ENCODE measurements around the gene TMEM178B.

The TMEM178B gene

DNA sequence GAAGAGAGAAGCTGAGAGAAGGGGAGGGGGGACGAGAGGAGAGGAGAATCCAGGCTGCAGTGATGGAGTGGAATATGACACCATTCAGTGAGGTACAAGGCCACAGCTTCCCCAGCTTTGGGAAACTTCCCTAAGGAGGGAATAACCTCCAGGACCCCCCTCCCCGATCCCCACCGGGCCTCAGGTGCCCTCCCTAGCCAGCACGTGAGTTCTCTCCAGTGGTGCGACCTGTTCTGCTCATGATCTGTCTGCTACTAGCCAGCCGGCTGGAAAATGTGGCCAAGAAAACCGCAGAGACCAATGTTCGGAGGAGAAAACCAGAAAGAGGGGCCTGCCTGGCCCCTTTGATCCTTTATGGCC is 437.4 kb downstream of the TMEM178B start:
- H3K4me3 ChIP-seq (replicated peaks; ENCODE audit: low read depth, low read length) = no peak overlapping the region
- DNase-seq (ENCODE audit: extremely low read depth, low read depth) = no peak
- TF ChIP-seq, protein P1, sequence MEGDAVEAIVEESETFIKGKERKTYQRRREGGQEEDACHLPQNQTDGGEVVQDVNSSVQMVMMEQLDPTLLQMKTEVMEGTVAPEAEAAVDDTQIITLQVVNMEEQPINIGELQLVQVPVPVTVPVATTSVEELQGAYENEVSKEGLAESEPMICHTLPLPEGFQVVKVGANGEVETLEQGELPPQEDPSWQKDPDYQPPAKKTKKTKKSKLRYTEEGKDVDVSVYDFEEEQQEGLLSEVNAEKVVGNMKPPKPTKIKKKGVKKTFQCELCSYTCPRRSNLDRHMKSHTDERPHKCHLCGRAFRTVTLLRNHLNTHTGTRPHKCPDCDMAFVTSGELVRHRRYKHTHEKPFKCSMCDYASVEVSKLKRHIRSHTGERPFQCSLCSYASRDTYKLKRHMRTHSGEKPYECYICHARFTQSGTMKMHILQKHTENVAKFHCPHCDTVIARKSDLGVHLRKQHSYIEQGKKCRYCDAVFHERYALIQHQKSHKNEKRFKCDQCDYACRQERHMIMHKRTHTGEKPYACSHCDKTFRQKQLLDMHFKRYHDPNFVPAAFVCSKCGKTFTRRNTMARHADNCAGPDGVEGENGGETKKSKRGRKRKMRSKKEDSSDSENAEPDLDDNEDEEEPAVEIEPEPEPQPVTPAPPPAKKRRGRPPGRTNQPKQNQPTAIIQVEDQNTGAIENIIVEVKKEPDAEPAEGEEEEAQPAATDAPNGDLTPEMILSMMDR (IDR thresholded peaks at IDR 0.05; ENCODE audit: low read depth, low read length, missing control alignments) = no peak

GRCh38 chr7:141511676-141512396 is 438.0 kb downstream of the TMEM178B start:
- TF ChIP-seq, protein P1 (IDR thresholded peaks at IDR 0.05; ENCODE audit: low read depth, low read length, missing control alignments) = no peak
- peak; percentile 2 for DNase-seq (ENCODE audit: extremely low read depth, low read depth)
- H3K4me3 ChIP-seq (replicated peaks; ENCODE audit: low read depth, low read length) = peak overlapping the region; percentile 9; the same call in 1 of the 2 replicates

DNA sequence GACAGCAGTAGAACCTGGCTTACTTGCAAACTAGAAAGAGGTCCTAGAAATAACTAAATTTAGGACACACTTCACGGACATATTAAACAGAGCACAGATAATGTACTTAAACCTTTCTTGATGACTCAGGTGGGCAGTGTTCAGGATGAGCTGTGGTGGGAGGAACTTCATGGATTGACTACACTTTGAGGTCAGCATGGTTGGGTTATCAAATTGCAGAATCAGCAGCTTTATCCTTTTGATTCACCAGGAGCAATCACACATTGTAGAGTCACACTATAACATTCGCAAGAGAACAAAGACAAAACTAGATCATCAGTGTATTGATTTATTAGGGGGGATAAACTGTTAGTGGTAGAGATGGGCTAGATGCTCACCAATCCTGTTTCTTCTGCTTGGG is 438.7 kb downstream of the TMEM178B start:
- H3K4me3 ChIP-seq (replicated peaks; ENCODE audit: low read depth, low read length) = no peak overlapping the region
- no peak for DNase-seq (ENCODE audit: extremely low read depth, low read depth)
- TF ChIP-seq, protein P1 (IDR thresholded peaks at IDR 0.05; ENCODE audit: low read depth, low read length, missing control alignments) = no peak

DNA sequence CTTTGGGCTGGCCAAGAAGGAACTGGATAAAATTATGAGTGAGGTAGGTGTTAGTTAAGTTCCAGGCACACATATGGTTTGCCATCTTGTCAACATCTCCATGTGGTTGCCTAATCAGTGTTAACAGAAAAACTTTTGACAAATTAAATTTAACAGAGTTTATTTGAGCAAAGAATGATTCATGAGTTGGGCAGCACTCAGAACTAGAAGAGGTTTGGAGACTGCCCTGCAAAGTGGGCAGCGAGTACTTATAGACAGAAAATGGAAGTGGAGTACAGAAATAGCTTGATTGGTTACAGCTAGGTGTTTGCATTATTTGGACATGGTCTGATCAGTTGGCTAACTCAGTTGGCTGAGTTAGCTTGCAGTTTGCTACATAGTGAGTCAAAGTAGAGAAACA is 439.9 kb downstream of the TMEM178B start:
- no peak for DNase-seq (ENCODE audit: extremely low read depth, low read depth)
- TF ChIP-seq, protein P1 (IDR thresholded peaks at IDR 0.05; ENCODE audit: low read depth, low read length, missing control alignments) = no peak
- H3K4me3 ChIP-seq (replicated peaks; ENCODE audit: low read depth, low read length) = no peak overlapping the region

DNA sequence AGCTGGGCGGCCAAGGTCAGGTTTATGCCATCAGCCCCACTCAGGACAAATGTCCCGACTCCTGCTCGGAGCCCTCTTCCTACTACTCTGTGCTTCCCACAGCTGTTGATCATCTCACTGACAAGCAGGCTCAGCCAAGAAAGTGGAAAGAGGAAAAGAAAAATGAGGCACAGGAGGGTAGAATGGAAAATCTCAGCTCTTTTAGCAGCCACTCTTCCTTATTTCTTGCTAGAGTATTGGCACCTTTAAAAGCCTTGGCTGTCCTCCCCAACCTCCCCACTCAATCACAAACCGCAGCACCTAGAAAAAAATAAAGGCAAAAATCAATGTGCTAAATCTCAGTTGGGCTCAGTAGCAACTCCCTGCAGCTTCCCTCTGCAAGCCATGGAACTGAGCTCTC is 442.1 kb downstream of the TMEM178B start:
- TF ChIP-seq, protein P1 (IDR thresholded peaks at IDR 0.05; ENCODE audit: low read depth, low read length, missing control alignments) = no peak
- no peak for DNase-seq (ENCODE audit: extremely low read depth, low read depth)
- no peak overlapping the region for H3K4me3 ChIP-seq (replicated peaks; ENCODE audit: low read depth, low read length)

GRCh38 chr7:141519623-141520022 is 445.8 kb downstream of the TMEM178B start:
- TF ChIP-seq, protein P1 (IDR thresholded peaks at IDR 0.05; ENCODE audit: low read depth, low read length, missing control alignments) = no peak
- DNase-seq (ENCODE audit: extremely low read depth, low read depth) = no peak

More at GRCh38 chr7:141519623-141520022, 445.8 kb downstream of the TMEM178B start:
- H3K4me3 ChIP-seq (replicated peaks; ENCODE audit: low read depth, low read length) = no peak overlapping the region

Data from HFF-Myc (cell line).